A549 (cell line): ENCODE data around the gene AHI1. TPM values are rescaled to one million over a fixed set of nuclear protein-coding genes. Genes with fewer than 3 reads are reported as not detected.

ENCODE experiments used
- ATAC-seq, 2 experiments: fragments of 200-7000 bp in 1 of 2; fragments of >200 bp in 1 of 2; cut with Nextera tagmentation in 1 of 2; cut with Tn5 transposase in 1 of 2; 3 replicates each; pipeline versions ENCODE4 v1.8.0 to v1.9.1; 2018 to 2020; ENCODE audit warnings: mild to moderate bottlenecking in 1 of 2, moderate library complexity in 1 of 2
- CTCF ChIA-PET: fragments of 300-600 bp; sonication (Branson Sonifier 250); formaldehyde crosslinking; extraction: SDS; loops from one replicate; lab custom pipeline; 2021; ENCODE audit warnings: antibody characterized with exemption, inconsistent platforms; lab: Yijun Ruan, JAX
- POLR2A ChIA-PET: fragments of 350-600 bp; formaldehyde crosslinking; extraction: SDS; loops from one replicate; lab custom pipeline; 2021; ENCODE audit warnings: antibody characterized with exemption, inconsistent platforms; lab: Yijun Ruan, JAX
- DNase-seq, 2 experiments: peaks; one replicate each; pipeline versions ENCODE4 v3.0.0 to v3.0.0-alpha.2; 2011 to 2016; ENCODE audit warnings: low read depth in 1 of 2, low spot score in 1 of 2
- FAIRE-seq: peaks from 2 replicates; lab custom pipeline; 2011; peaks lifted over from hg19 to GRCh38; lab: Jason Lieb, UNC
- H3K27ac ChIP-seq, 2 experiments: fragments of >200 bp; sonication (Bioruptor Twin); formaldehyde crosslinking; 3 replicates each; pipeline ENCODE4 v1.5.1; 2016 to 2017
- H3K4me1 ChIP-seq: fragments of >200 bp; sonication (Bioruptor Twin); formaldehyde crosslinking; 3 replicates; pipeline ENCODE4 v1.6.1; 2016
- H3K4me2 ChIP-seq: fragments of >200 bp; sonication (Bioruptor Twin); formaldehyde crosslinking; 3 replicates; pipeline ENCODE4 v1.6.1; 2016
- H3K4me3 ChIP-seq: fragments of >200 bp; sonication (Bioruptor Twin); formaldehyde crosslinking; 3 replicates; pipeline ENCODE4 v1.5.1; 2016
- H3K9me3 ChIP-seq: fragments of >200 bp; sonication (Bioruptor Twin); formaldehyde crosslinking; 3 replicates; pipeline ENCODE4 v1.6.1; 2016
- BHLHE40 ChIP-seq: IDR thresholded peaks from 2 replicates; pipeline ENCODE4 v1.6.1; 2012; ENCODE audit warnings: low read depth, low read length, inconsistent platforms
- CBX8 ChIP-seq: fragments of 200-600 bp; sonication (generic); IDR thresholded peaks from 2 replicates; pipeline ENCODE4 v1.6.1; 2016
- CEBPB ChIP-seq, 2 experiments: fragments of >200 bp in 1 of 2; sonication (Bioruptor Twin) in 1 of 2; formaldehyde crosslinking in 1 of 2; IDR thresholded peaks; 2 replicates each; pipeline ENCODE4 v1.6.1; 2012 to 2016
- EHF ChIP-seq: fragments of 250-450 bp; sonication (Bioruptor Pico); IDR thresholded peaks from 2 replicates; pipeline ENCODE4 v1.5.0; 2020; ENCODE audit warnings: mild to moderate bottlenecking
- EHMT2 ChIP-seq: fragments of 200-600 bp; sonication (generic); IDR thresholded peaks from 2 replicates; pipeline ENCODE4 v1.6.1; 2016; ENCODE audit warnings: antibody characterized with exemption, low read depth, mild to moderate bottlenecking, moderate library complexity
- ESRRA ChIP-seq: fragments of 150-350 bp; IDR thresholded peaks from 2 replicates; pipeline ENCODE4 v1.6.1; 2014; ENCODE audit warnings: mild to moderate bottlenecking, low read length, borderline replicate concordance
- FOSB ChIP-seq: fragments of 250-450 bp; sonication (Bioruptor Pico); IDR thresholded peaks from 2 replicates; pipeline ENCODE4 v1.5.0; 2020; ENCODE audit warnings: mild to moderate bottlenecking, moderate library complexity
- FOSL2 ChIP-seq, 2 experiments: fragments of 450-650 bp in 1 of 2; fragments of >200 bp in 1 of 2; sonication (Bioruptor Twin) in 1 of 2; formaldehyde crosslinking; IDR thresholded peaks; 2 replicates each; pipeline versions ENCODE4 v1.5.0 to v1.6.1; 2016 to 2020; ENCODE audit warnings: mild to moderate bottlenecking in 1 of 2, moderate library complexity in 1 of 2
- FOXS1 ChIP-seq: fragments of 250-450 bp; sonication (Bioruptor Pico); IDR thresholded peaks from 2 replicates; pipeline ENCODE4 v1.5.0; 2020; ENCODE audit warnings: mild to moderate bottlenecking, moderate library complexity
- GATA3 ChIP-seq: IDR thresholded peaks from 2 replicates; pipeline ENCODE4 v1.6.1; 2012; ENCODE audit warnings: borderline replicate concordance
- HEYL ChIP-seq: fragments of 250-450 bp; sonication (Bioruptor Pico); IDR thresholded peaks from 2 replicates; pipeline ENCODE4 v1.8.0; 2021; ENCODE audit warnings: mild to moderate bottlenecking, moderate library complexity
- JUN ChIP-seq, 2 experiments: fragments of >200 bp; sonication (Bioruptor Twin); formaldehyde crosslinking; IDR thresholded peaks; 2 replicates in 1 of 2; 3 replicates in 1 of 2; pipeline ENCODE4 v1.6.1; 2016 to 2017
- KDM5A ChIP-seq: fragments of 200-600 bp; sonication (generic); IDR thresholded peaks from 2 replicates; pipeline ENCODE4 v1.6.1; 2016; ENCODE audit warnings: antibody characterized with exemption, mild to moderate bottlenecking
- NFE2L2 ChIP-seq: fragments of 150-350 bp; conservative IDR thresholded peaks from 2 replicates; pipeline ENCODE4 v1.6.1; 2014; ENCODE audit warnings: low read length
- NR3C1 ChIP-seq: fragments of >200 bp; sonication (Bioruptor Twin); formaldehyde crosslinking; IDR thresholded peaks from 3 replicates; pipeline ENCODE4 v1.6.1; 2017
- POLR2AphosphoS2 ChIP-seq: conservative IDR thresholded peaks from 2 replicates; pipeline ENCODE4 v1.6.1; 2012; ENCODE audit warnings: low read length, improper control_type of control experiment, inconsistent platforms
- RAD21 ChIP-seq, 2 experiments: fragments of >200 bp in 1 of 2; sonication (Bioruptor Twin) in 1 of 2; formaldehyde crosslinking in 1 of 2; IDR thresholded peaks in 1 of 2; conservative IDR thresholded peaks in 1 of 2; 2 replicates in 1 of 2; 3 replicates in 1 of 2; pipeline ENCODE4 v1.6.1; 2012 to 2018; ENCODE audit warnings: inconsistent platforms in 1 of 2
- RARB ChIP-seq: fragments of 250-450 bp; sonication (Bioruptor Pico); IDR thresholded peaks from 2 replicates; pipeline ENCODE4 v1.8.0; 2021; ENCODE audit warnings: mild to moderate bottlenecking, moderate library complexity
- RCOR1 ChIP-seq: fragments of 150-350 bp; IDR thresholded peaks from 2 replicates; pipeline ENCODE4 v1.6.1; 2014; ENCODE audit warnings: antibody characterized with exemption, low read length, low read depth
- RFX5 ChIP-seq: fragments of 450-650 bp; IDR thresholded peaks from 2 replicates; pipeline ENCODE4 v1.7.1; 2014; ENCODE audit warnings: antibody characterized with exemption, mild to moderate bottlenecking, moderate library complexity
- SREBF2 ChIP-seq: fragments of 450-650 bp; IDR thresholded peaks from 2 replicates; pipeline ENCODE4 v1.6.1; 2014; ENCODE audit warnings: mild to moderate bottlenecking, moderate library complexity
- TFCP2L1 ChIP-seq: fragments of 250-450 bp; sonication (Bioruptor Pico); IDR thresholded peaks from 2 replicates; pipeline ENCODE4 v1.5.0; 2021; ENCODE audit warnings: mild to moderate bottlenecking
- TP53 ChIP-seq: fragments of 250-450 bp; sonication (Bioruptor Pico); IDR thresholded peaks from 2 replicates; pipeline ENCODE4 v1.5.0; 2021; ENCODE audit warnings: mild to moderate bottlenecking, moderate library complexity
- ZSCAN20 ChIP-seq: fragments of 250-450 bp; sonication (Bioruptor Pico); IDR thresholded peaks from 2 replicates; pipeline ENCODE4 v1.8.0; 2022; ENCODE audit warnings: mild to moderate bottlenecking, moderate library complexity
- WGBS: methylation state at CpG from one replicate; pipeline ENCODE4 v1.1.6; 2017; ENCODE audit errors: missing lambda C conversion rate; 5-methylcytosine and 5-hydroxymethylcytosine counted together
- polyA plus RNA-seq, 4 experiments: library from polyadenylated mRNA; depleted of rRNA in 3 of 4; stranded (reverse); fragments of >200 nt; fragmentation: RNase III in 1 of 4; extraction: RNeasy Plus Mini Kit Qiagen cat#74134 plus additional on column Dnase treatment in 1 of 4; gene quantifications; 2 replicates in 3 of 4; 3 replicates in 1 of 4; pipeline ENCODE4 v1.2.3, GENCODE V29; 2011 to 2017
- TF ChIP-seq, protein P1 (sequence below): IDR thresholded peaks from 2 replicates; pipeline ENCODE4 v1.6.1; 2012
- TF ChIP-seq, protein P2 (sequence below): fragments of 250-450 bp; sonication (Bioruptor Pico); IDR thresholded peaks from 2 replicates; pipeline ENCODE4 v1.5.0; 2021; ENCODE audit warnings: mild to moderate bottlenecking, moderate library complexity, borderline replicate concordance
- TF ChIP-seq, protein P3 (sequence below): IDR thresholded peaks from 2 replicates; pipeline ENCODE4 v1.6.1; 2012
- TF ChIP-seq, protein P4 (sequence below): fragments of 450-650 bp; IDR thresholded peaks from 2 replicates; pipeline ENCODE4 v1.6.1; 2014; ENCODE audit warnings: antibody characterized with exemption
- TF ChIP-seq, protein P5 (sequence below): fragments of >200 bp; sonication (Bioruptor Twin); formaldehyde crosslinking; IDR thresholded peaks from 3 replicates; pipeline ENCODE4 v1.6.1; 2016
- TF ChIP-seq, protein P6 (sequence below): fragments of 150-350 bp; IDR thresholded peaks from 2 replicates; pipeline ENCODE4 v1.6.1; 2014; ENCODE audit warnings: low read depth, mild to moderate bottlenecking, low read length
- TF ChIP-seq, protein P7 (sequence below): IDR thresholded peaks from 2 replicates; pipeline ENCODE4 v1.6.1; 2012; ENCODE audit warnings: low read depth, borderline replicate concordance

The AHI1 gene
- polyA plus RNA-seq, 2 of the 4 experiments (the other 2 are of a cell fraction): 24.7 to 50.8 TPM

DNA sequence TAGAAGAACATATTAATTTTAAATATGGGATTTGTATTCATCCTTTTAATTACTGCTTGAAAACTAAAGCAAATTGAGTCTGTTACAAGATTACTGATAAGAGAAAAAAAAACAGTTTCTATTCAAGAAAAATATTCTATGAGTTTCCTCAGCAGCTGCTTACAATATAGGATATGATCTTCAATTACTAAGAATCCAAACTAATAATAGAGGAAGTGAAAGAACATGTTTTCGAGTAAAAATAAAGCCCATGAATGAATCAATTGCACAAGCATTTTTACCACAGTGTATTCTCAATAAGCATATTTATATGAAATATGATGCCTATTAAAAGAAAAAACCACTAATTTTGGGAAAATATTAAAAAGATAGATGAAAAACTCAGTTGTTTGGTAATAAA is 63.4 kb downstream of the AHI1 start:
- Histone ChIP-seq H3K9me3 (no peaks in the 10 kb centered on the region), H3K4me2 (no peak overlapping the region), H3K27ac (no peak overlapping the region), H3K4me1 (no peaks in the 10 kb centered on the region), H3K4me3 (no peak overlapping the region)
- no peak for DNase-seq
- ATAC-seq: no peak
- 100% methylated on average over 1 of the region's 1 CpG for WGBS
- CTCF ChIA-PET: no interaction called here
- TF ChIP-seq NR3C1 (no peak), CBX8 (no peak), FOXS1 (CRISPR knock-in tag) (no peak), POLR2AphosphoS2 (no peak), ESRRA (no peak), CEBPB (IDR thresholded peaks at IDR 0.05) (no peak), TFCP2L1 (CRISPR knock-in tag) (no peak), GATA3 (no peak), SREBF2 (no peak), FOSB (CRISPR knock-in tag) (no peak), RAD21 (conservative IDR thresholded peaks at IDR 0.05 in 1 of 2, IDR thresholded peaks at IDR 0.05 in 1 of 2) (no peak), JUN (IDR thresholded peaks at IDR 0.05) (no peak), FOSL2 (IDR thresholded peaks at IDR 0.05) (no peak), FOSL2 (CRISPR knock-in tag; IDR thresholded peaks at IDR 0.05) (no peak), RFX5 (no peak), ZSCAN20 (CRISPR knock-in tag) (no peak), TP53 (no peak)
- TF ChIP-seq, protein P1, sequence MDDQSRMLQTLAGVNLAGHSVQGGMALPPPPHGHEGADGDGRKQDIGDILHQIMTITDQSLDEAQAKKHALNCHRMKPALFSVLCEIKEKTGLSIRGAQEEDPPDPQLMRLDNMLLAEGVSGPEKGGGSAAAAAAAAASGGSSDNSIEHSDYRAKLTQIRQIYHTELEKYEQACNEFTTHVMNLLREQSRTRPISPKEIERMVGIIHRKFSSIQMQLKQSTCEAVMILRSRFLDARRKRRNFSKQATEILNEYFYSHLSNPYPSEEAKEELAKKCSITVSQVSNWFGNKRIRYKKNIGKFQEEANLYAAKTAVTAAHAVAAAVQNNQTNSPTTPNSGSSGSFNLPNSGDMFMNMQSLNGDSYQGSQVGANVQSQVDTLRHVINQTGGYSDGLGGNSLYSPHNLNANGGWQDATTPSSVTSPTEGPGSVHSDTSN: no peak
- TF ChIP-seq, protein P2, sequence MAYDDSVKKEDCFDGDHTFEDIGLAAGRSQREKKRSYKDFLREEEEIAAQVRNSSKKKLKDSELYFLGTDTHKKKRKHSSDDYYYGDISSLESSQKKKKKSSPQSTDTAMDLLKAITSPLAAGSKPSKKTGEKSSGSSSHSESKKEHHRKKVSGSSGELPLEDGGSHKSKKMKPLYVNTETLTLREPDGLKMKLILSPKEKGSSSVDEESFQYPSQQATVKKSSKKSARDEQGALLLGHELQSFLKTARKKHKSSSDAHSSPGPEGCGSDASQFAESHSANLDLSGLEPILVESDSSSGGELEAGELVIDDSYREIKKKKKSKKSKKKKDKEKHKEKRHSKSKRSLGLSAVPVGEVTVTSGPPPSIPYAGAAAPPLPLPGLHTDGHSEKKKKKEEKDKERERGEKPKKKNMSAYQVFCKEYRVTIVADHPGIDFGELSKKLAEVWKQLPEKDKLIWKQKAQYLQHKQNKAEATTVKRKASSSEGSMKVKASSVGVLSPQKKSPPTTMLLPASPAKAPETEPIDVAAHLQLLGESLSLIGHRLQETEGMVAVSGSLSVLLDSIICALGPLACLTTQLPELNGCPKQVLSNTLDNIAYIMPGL (CRISPR knock-in tag): no peak
- TF ChIP-seq, protein P3, sequence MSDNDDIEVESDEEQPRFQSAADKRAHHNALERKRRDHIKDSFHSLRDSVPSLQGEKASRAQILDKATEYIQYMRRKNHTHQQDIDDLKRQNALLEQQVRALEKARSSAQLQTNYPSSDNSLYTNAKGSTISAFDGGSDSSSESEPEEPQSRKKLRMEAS: no peak
- POLR2A ChIA-PET: no interaction called here
- FAIRE-seq: no peak

DNA sequence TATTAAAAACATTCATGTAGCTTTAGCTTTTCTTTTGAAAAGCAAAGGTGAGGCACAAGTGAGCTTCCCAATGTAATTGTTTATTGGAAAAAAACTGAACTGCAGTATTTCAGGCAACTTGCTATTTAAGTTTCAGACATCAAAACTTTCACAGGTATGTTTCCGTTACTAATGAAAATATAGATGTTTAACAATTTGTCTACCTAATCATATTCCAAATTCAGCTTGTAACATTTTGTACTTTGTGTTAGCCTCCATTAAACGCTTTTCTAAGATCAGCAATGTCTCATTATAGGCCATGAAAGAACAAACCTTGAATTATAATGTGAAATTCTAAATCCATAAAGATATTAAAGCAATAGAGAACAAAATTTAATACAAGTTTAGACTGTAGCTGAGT is 69.5 kb downstream of the AHI1 start:
- Histone ChIP-seq H3K27ac (no peak overlapping the region), H3K4me2 (no peak overlapping the region), H3K9me3 (no peaks in the 10 kb centered on the region), H3K4me3 (no peak overlapping the region), H3K4me1 (0 out of 3 replicates have a peak, but pooled peaks cover 6% of the 10 kb centered on the region)
- no peak for FAIRE-seq
- 90% methylated on average over 2 of the region's 2 CpGs for WGBS
- ATAC-seq: no peak
- CTCF ChIA-PET: no interaction called here
- no peak for DNase-seq
- POLR2A ChIA-PET: no interaction called here
- TF ChIP-seq, protein P4, sequence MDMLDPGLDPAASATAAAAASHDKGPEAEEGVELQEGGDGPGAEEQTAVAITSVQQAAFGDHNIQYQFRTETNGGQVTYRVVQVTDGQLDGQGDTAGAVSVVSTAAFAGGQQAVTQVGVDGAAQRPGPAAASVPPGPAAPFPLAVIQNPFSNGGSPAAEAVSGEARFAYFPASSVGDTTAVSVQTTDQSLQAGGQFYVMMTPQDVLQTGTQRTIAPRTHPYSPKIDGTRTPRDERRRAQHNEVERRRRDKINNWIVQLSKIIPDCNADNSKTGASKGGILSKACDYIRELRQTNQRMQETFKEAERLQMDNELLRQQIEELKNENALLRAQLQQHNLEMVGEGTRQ: no peak
- TF ChIP-seq RARB (CRISPR knock-in tag): no peak
- TF ChIP-seq BHLHE40: no peak
- TF ChIP-seq, protein P5, sequence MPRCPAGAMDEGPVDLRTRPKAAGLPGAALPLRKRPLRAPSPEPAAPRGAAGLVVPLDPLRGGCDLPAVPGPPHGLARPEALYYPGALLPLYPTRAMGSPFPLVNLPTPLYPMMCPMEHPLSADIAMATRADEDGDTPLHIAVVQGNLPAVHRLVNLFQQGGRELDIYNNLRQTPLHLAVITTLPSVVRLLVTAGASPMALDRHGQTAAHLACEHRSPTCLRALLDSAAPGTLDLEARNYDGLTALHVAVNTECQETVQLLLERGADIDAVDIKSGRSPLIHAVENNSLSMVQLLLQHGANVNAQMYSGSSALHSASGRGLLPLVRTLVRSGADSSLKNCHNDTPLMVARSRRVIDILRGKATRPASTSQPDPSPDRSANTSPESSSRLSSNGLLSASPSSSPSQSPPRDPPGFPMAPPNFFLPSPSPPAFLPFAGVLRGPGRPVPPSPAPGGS: no peak
- TF ChIP-seq HEYL: no peak
- TF ChIP-seq EHF (CRISPR knock-in tag): no peak
- TF ChIP-seq, protein P2 (CRISPR knock-in tag): no peak
- TF ChIP-seq RAD21 (conservative IDR thresholded peaks at IDR 0.05 in 1 of 2, IDR thresholded peaks at IDR 0.05 in 1 of 2): no peak
- no peak for TF ChIP-seq KDM5A
- TF ChIP-seq EHMT2: no peak
- TF ChIP-seq ESRRA: no peak
- TF ChIP-seq TP53: no peak
- TF ChIP-seq, protein P6, sequence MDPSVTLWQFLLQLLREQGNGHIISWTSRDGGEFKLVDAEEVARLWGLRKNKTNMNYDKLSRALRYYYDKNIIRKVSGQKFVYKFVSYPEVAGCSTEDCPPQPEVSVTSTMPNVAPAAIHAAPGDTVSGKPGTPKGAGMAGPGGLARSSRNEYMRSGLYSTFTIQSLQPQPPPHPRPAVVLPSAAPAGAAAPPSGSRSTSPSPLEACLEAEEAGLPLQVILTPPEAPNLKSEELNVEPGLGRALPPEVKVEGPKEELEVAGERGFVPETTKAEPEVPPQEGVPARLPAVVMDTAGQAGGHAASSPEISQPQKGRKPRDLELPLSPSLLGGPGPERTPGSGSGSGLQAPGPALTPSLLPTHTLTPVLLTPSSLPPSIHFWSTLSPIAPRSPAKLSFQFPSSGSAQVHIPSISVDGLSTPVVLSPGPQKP: no peak
- TF ChIP-seq FOXS1 (CRISPR knock-in tag): no peak
- TF ChIP-seq NFE2L2: no peak
- TF ChIP-seq RCOR1: no peak
- TF ChIP-seq, protein P7, sequence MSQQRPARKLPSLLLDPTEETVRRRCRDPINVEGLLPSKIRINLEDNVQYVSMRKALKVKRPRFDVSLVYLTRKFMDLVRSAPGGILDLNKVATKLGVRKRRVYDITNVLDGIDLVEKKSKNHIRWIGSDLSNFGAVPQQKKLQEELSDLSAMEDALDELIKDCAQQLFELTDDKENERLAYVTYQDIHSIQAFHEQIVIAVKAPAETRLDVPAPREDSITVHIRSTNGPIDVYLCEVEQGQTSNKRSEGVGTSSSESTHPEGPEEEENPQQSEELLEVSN: no peak
